ENCODE results near the gene PLSCR1.
"Not testable (repeated sequence)": the region's sequence is repeated elsewhere in the genome, so short reads cannot be mapped to it uniquely, and the experiment has no call there.

Gene PLSCR1

GRCh38 chr3:146511402-146512134 lies 32.8 kb downstream of the PLSCR1 start:
- no peak for DNase-seq

GRCh38 chr3:146507331-146508120 lies 36.9 kb downstream of the PLSCR1 start:
- DNase-seq, result no peak

- no peak for DNase-seq
These were observed 38.9 kb downstream of the PLSCR1 start for GRCh38 chr3:146505516-146505915.

- DNase-seq, result no peak
These were observed 39.8 kb downstream of the PLSCR1 start for GRCh38 chr3:146504498-146505197.

- no peak for DNase-seq
These were observed 40.8 kb downstream of the PLSCR1 start for GRCh38 chr3:146503461-146504202.

- DNase-seq, result no peak
These were observed 41.4 kb downstream of the PLSCR1 start for GRCh38 chr3:146502887-146503460.

GRCh38 chr3:146501752-146502151 lies 42.7 kb downstream of the PLSCR1 start:
- DNase-seq, result no peak

GRCh38 chr3:146499701-146500100 lies 44.7 kb downstream of the PLSCR1 start:
- no peak for DNase-seq

GRCh38 chr3:146498002-146498736 lies 46.2 kb downstream of the PLSCR1 start:
- peak; percentile 40 for DNase-seq

- not testable (repeated sequence) for DNase-seq
These were observed 47.1 kb downstream of the PLSCR1 start for GRCh38 chr3:146497145-146497843.

- DNase-seq, result no peak
These were observed 47.7 kb downstream of the PLSCR1 start for GRCh38 chr3:146496726-146497125.

- DNase-seq, result no peak
These were observed 48.2 kb downstream of the PLSCR1 start for GRCh38 chr3:146496251-146496650.

GRCh38 chr3:146493761-146494160 lies 50.6 kb downstream of the PLSCR1 start:
- DNase-seq, result no peak

GRCh38 chr3:146493221-146493620 lies 51.2 kb downstream of the PLSCR1 start:
- DNase-seq, result no peak

- no peak for DNase-seq
These were observed 53.1 kb downstream of the PLSCR1 start for GRCh38 chr3:146491303-146491702.

GRCh38 chr3:146485297-146485696 lies 59.1 kb downstream of the PLSCR1 start:
- DNase-seq, result no peak

- DNase-seq, result no peak
These were observed 68.2 kb downstream of the PLSCR1 start for GRCh38 chr3:146476094-146476740.

GRCh38 chr3:146474976-146475375 lies 69.4 kb downstream of the PLSCR1 start:
- DNase-seq, result not testable (repeated sequence)

- no peak for DNase-seq
These were observed 70.7 kb downstream of the PLSCR1 start for GRCh38 chr3:146473726-146474125.

- no peak for DNase-seq
These were observed 71.8 kb downstream of the PLSCR1 start for GRCh38 chr3:146472611-146473010.

All from central memory CD4-positive, alpha-beta T cell (primary cell).